HCT116 (cell line): ENCODE results near the gene PLEKHM3.

ENCODE experiments used
- POLR2AphosphoS5 ChIP-seq: IDR thresholded peaks from 2 replicates; pipeline ENCODE4 v1.6.1; 2011; ENCODE audit warnings: mild to moderate bottlenecking, low read depth, low read length, moderate library complexity
- TF ChIP-seq, protein P1 (sequence below), 3 experiments: fragments of 200-600 bp in 1 of 3; sonication (generic) in 1 of 3; IDR thresholded peaks in 2 of 3; conservative IDR thresholded peaks in 1 of 3; 2 replicates each; pipeline ENCODE4 v1.5.1; 2012 to 2017; ENCODE audit warnings: low read depth in 2 of 3, low read length in 2 of 3, antibody characterized with exemption in 1 of 3, borderline replicate concordance in 1 of 3, control low read depth in 1 of 3, mild to moderate bottlenecking in 1 of 3, mixed read lengths in 1 of 3, mixed run types in 1 of 3, moderate library complexity in 1 of 3; ENCODE audit not compliant: insufficient read depth in 1 of 3

GRCh38 chr2:207772844-207773205, 252.5 kb downstream of the PLEKHM3 start:
- TF ChIP-seq, protein P1, sequence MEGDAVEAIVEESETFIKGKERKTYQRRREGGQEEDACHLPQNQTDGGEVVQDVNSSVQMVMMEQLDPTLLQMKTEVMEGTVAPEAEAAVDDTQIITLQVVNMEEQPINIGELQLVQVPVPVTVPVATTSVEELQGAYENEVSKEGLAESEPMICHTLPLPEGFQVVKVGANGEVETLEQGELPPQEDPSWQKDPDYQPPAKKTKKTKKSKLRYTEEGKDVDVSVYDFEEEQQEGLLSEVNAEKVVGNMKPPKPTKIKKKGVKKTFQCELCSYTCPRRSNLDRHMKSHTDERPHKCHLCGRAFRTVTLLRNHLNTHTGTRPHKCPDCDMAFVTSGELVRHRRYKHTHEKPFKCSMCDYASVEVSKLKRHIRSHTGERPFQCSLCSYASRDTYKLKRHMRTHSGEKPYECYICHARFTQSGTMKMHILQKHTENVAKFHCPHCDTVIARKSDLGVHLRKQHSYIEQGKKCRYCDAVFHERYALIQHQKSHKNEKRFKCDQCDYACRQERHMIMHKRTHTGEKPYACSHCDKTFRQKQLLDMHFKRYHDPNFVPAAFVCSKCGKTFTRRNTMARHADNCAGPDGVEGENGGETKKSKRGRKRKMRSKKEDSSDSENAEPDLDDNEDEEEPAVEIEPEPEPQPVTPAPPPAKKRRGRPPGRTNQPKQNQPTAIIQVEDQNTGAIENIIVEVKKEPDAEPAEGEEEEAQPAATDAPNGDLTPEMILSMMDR (IDR thresholded peaks at IDR 0.05 in 2 of 3, conservative IDR thresholded peaks at IDR 0.05 in 1 of 3; ENCODE audit: borderline replicate concordance in 1 of 3, insufficient read depth in 1 of 3, low read depth in 2 of 3, low read length in 2 of 3), result no peak
- no peak for TF ChIP-seq POLR2AphosphoS5
